ENCODE results near the gene KRT14. TPM values are rescaled to one million over a fixed set of nuclear protein-coding genes. Genes with fewer than 3 reads are reported as not detected.
"Not testable (repeated sequence)": the region's sequence is repeated elsewhere in the genome, so short reads cannot be mapped to it uniquely, and the experiment has no call there.

The KRT14 gene
- total RNA-seq, 3 donors from 2014 or later: 0.67 TPM; not detected in 2

- TF ChIP-seq, protein P1, sequence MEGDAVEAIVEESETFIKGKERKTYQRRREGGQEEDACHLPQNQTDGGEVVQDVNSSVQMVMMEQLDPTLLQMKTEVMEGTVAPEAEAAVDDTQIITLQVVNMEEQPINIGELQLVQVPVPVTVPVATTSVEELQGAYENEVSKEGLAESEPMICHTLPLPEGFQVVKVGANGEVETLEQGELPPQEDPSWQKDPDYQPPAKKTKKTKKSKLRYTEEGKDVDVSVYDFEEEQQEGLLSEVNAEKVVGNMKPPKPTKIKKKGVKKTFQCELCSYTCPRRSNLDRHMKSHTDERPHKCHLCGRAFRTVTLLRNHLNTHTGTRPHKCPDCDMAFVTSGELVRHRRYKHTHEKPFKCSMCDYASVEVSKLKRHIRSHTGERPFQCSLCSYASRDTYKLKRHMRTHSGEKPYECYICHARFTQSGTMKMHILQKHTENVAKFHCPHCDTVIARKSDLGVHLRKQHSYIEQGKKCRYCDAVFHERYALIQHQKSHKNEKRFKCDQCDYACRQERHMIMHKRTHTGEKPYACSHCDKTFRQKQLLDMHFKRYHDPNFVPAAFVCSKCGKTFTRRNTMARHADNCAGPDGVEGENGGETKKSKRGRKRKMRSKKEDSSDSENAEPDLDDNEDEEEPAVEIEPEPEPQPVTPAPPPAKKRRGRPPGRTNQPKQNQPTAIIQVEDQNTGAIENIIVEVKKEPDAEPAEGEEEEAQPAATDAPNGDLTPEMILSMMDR (IDR thresholded peaks at IDR 0.05): no peak
- Histone ChIP-seq H3K4me3 (no peak overlapping the region), H3K9me3 (no peaks in the 10 kb centered on the region), H3K4me1 (ENCODE audit: low read depth) (no peaks in the 10 kb centered on the region), H3K36me3 (ENCODE audit: low read depth) (no peaks in the 10 kb centered on the region)
- DNase-seq: no peak
- ATAC-seq: no peak
- intact Hi-C loops (cut with DNase I, micrococcal nuclease): no loop called here
Observed at GRCh38 chr17:41613277-41614082, 26.8 kb upstream of the KRT14 start.

GRCh38 chr17:41612376-41613160 lies 25.9 kb upstream of the KRT14 start, which contains the start of gene KRT16:
TSS of gene KRT16 (minus strand) at chr17:41612767. CDS start at chr17:41612688, 79 bp downstream.
- H3K4me3 ChIP-seq; DNase-seq; H3K9me3 ChIP-seq; H3K4me1 ChIP-seq (ENCODE audit: low read depth); intact Hi-C loops (cut with DNase I, micrococcal nuclease); ATAC-seq; H3K36me3 ChIP-seq (ENCODE audit: low read depth): not testable (repeated sequence)

- peak in 1 of 3 donors; percentile 41 for DNase-seq
Observed at GRCh38 chr17:41610965-41611640, 24.4 kb upstream of the KRT14 start.

DNA sequence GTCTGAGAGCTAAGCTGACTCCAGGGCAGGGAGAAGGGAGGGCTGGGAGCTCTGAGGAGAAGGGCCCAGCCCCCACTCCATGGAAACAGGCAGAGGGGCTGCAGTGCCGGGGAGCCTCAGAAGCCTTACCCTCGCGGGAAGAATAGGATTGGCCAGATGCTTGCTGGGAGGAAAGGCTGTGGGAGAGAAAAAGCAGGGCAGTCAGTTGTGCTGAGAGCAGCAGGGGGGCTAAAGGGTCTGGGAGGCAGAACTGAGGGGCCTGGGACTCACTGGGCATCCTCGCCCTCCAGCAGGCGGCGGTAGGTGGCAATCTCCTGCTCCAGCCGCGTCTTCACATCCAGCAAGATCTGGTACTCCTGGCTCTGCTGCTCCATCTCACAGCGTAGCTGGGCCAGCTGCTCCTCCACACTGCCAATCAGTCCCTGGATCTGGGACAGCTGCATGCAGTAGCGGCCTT lies 23.4 kb upstream of the KRT14 start:
- H3K36me3 ChIP-seq (ENCODE audit: low read depth); H3K4me1 ChIP-seq (ENCODE audit: low read depth); intact Hi-C loops (cut with DNase I, micrococcal nuclease); H3K4me3 ChIP-seq: not testable (repeated sequence)
- DNase-seq: peak in 1 of 3 donors; percentile 27
- H3K9me3 ChIP-seq: peaks cover 14% of the 10 kb centered on the region
- peak; percentile 12 for ATAC-seq

More at GRCh38 chr17:41610965-41611640, 24.4 kb upstream of the KRT14 start:
- TF ChIP-seq, protein P1 (IDR thresholded peaks at IDR 0.05): no peak
- intact Hi-C loops (cut with DNase I, micrococcal nuclease): no loop called here
- ATAC-seq: no peak
- Histone ChIP-seq H3K4me3 (no peak overlapping the region), H3K4me1 (ENCODE audit: low read depth) (no peaks in the 10 kb centered on the region), H3K36me3 (ENCODE audit: low read depth) (no peaks in the 10 kb centered on the region), H3K9me3 (peaks cover 14% of the 10 kb centered on the region)

GRCh38 chr17:41606930-41607329 lies 20.2 kb upstream of the KRT14 start:
- H3K4me1 ChIP-seq (ENCODE audit: low read depth); intact Hi-C loops (cut with DNase I, micrococcal nuclease); DNase-seq; H3K36me3 ChIP-seq (ENCODE audit: low read depth); ATAC-seq; H3K4me3 ChIP-seq: not testable (repeated sequence)
- H3K9me3 ChIP-seq: peaks cover 14% of the 10 kb centered on the region

GRCh38 chr17:41602524-41602923 lies 15.8 kb upstream of the KRT14 start:
- Histone ChIP-seq H3K36me3 (ENCODE audit: low read depth) (no peaks in the 10 kb centered on the region), H3K4me3 (no peak overlapping the region), H3K4me1 (ENCODE audit: low read depth) (no peaks in the 10 kb centered on the region), H3K9me3 (peaks cover 14% of the 10 kb centered on the region)
- ATAC-seq (no peak), DNase-seq (no peak)
- intact Hi-C loops (cut with DNase I, micrococcal nuclease): no loop called here
- TF ChIP-seq, protein P1 (IDR thresholded peaks at IDR 0.05): no peak
